ENCODE results near the gene SF1. TPM values are rescaled to one million over a fixed set of nuclear protein-coding genes. Genes with fewer than 3 reads are reported as not detected.

SF1 gene
- total and polyA plus RNA-seq, 9 of the 15 experiments (the other 6 are each of a cell fraction or from before 2014, with no cell fraction given): 13.1 to 334 (median 111) TPM

DNA sequence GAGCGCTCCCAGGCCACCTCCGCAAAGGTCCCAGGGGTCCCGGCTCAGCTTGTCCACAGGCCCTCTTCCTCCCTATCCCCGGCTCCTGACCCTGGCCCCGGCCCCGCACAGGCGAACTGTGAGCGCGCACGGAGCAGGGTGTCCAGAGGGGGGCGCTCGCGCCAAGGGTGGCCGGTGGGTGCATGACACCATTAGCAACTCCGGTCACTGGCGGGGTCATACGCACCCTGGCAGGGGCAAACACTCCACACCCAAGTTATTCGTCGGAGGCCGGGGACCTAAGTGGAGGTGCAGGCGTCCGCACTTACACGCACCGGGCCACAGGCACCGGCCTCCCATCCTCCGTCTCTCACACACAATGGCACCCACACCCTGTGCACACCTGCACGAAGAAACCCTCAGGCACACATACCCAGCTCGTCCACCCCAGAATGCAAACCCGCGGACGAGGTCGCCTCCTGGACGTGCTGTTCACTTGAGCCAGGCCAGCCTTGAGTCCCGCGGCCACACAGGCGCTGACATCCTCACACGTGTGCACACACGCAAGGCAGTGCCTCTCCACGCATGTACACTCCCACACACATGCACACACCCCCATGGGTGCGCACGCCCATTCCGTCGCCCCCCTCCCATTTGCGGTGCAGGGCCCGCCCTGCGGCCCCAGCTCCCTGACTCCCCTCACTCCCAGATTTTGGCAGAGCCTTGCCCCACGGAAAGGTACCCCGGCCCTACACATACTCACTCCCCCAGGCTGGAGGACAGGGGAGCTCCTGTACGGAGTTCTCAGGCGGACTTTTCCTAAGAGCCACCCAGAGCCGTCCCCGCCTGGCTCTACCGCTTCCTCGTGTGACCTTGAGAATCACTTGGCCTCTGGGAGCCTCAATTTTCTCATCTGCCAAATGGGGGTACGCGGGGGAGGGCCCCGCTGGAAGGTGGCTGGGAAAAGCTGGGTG, 34.5 kb downstream of the SF1 start, which contains the start of gene RASGRP2 (continued):
- TF ChIP-seq, protein P1, sequence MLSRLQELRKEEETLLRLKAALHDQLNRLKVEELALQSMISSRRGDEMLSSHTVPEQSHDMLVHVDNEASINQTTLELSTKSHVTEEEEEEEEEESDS (CRISPR knock-in tag; IDR thresholded peaks at IDR 0.05): no peak
- peak; percentile 22; the same call in 1 of the 2 replicates for TF ChIP-seq KDM2B (CRISPR knock-in tag; IDR thresholded peaks at IDR 0.05)
- TF ChIP-seq SMARCC2 (IDR thresholded peaks at IDR 0.05; ENCODE audit: low read depth): peak; percentile 65
- no peak for TF ChIP-seq BCLAF1 (IDR thresholded peaks at IDR 0.05; ENCODE audit: borderline replicate concordance in 1 of 2, control insufficient read depth in 1 of 2, low read depth in 2 of 2, low read length in 1 of 2)
- TF ChIP-seq ZNF12 (CRISPR knock-in tag; IDR thresholded peaks at IDR 0.05): no peak
- no peak for TF ChIP-seq EP300 (IDR thresholded peaks at IDR 0.05; ENCODE audit: low read length)
- no peak for TF ChIP-seq ZHX1 (conservative IDR thresholded peaks at IDR 0.05; ENCODE audit: low read length)
- peak; percentile 76; the same call in 1 of the 2 replicates for TF ChIP-seq GTF2E2 (tag; IDR thresholded peaks at IDR 0.05)
- TF ChIP-seq TBP (optimal IDR thresholded peaks at IDR 0.05; ENCODE audit: low read depth, low read length): no peak
- TF ChIP-seq KDM1A (IDR thresholded peaks at IDR 0.05): peak; percentile 88 to 92
- no peak for TF ChIP-seq ZNF41 (CRISPR knock-in tag; conservative IDR thresholded peaks at IDR 0.05)
- no peak for TF ChIP-seq RFX1 (IDR thresholded peaks at IDR 0.05)
- TF ChIP-seq SMARCA5 (IDR thresholded peaks at IDR 0.05): peak; percentile 85
- TF ChIP-seq SAFB (IDR thresholded peaks at IDR 0.05; ENCODE audit: borderline replicate concordance, low read depth, low read length): peak; percentile 81; the same call in 1 of the 2 replicates
- TF ChIP-seq USF1 (CRISPR knock-in tag; IDR thresholded peaks at IDR 0.05): peak; percentile 59; the same call in 1 of the 2 replicates
- no peak for TF ChIP-seq ZNF408 (CRISPR knock-in tag; IDR thresholded peaks at IDR 0.05; ENCODE audit: low read depth)
- TF ChIP-seq, protein P2, sequence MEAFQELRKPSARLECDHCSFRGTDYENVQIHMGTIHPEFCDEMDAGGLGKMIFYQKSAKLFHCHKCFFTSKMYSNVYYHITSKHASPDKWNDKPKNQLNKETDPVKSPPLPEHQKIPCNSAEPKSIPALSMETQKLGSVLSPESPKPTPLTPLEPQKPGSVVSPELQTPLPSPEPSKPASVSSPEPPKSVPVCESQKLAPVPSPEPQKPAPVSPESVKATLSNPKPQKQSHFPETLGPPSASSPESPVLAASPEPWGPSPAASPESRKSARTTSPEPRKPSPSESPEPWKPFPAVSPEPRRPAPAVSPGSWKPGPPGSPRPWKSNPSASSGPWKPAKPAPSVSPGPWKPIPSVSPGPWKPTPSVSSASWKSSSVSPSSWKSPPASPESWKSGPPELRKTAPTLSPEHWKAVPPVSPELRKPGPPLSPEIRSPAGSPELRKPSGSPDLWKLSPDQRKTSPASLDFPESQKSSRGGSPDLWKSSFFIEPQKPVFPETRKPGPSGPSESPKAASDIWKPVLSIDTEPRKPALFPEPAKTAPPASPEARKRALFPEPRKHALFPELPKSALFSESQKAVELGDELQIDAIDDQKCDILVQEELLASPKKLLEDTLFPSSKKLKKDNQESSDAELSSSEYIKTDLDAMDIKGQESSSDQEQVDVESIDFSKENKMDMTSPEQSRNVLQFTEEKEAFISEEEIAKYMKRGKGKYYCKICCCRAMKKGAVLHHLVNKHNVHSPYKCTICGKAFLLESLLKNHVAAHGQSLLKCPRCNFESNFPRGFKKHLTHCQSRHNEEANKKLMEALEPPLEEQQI (IDR thresholded peaks at IDR 0.05): no peak
- no peak for TF ChIP-seq POLR2AphosphoS5 (IDR thresholded peaks at IDR 0.05; ENCODE audit: control insufficient read depth, insufficient read depth, low read depth, low read length)

Measured in K562 (cell line).